ENCODE data around the gene C19orf67.

GRCh38 chr19:14122924-14123323 lies 37.3 kb upstream of the C19orf67 start:
- TF ChIP-seq CTCF (IDR thresholded peaks at IDR 0.05) = no peak
- TF ChIP-seq SIN3A (IDR thresholded peaks at IDR 0.05; ENCODE audit: borderline replicate concordance, insufficient read depth, low read depth, low read length) = no peak
- no peak for TF ChIP-seq POLR2AphosphoS5 (IDR thresholded peaks at IDR 0.05; ENCODE audit: low read depth, low read length)
- TF ChIP-seq, protein P1, sequence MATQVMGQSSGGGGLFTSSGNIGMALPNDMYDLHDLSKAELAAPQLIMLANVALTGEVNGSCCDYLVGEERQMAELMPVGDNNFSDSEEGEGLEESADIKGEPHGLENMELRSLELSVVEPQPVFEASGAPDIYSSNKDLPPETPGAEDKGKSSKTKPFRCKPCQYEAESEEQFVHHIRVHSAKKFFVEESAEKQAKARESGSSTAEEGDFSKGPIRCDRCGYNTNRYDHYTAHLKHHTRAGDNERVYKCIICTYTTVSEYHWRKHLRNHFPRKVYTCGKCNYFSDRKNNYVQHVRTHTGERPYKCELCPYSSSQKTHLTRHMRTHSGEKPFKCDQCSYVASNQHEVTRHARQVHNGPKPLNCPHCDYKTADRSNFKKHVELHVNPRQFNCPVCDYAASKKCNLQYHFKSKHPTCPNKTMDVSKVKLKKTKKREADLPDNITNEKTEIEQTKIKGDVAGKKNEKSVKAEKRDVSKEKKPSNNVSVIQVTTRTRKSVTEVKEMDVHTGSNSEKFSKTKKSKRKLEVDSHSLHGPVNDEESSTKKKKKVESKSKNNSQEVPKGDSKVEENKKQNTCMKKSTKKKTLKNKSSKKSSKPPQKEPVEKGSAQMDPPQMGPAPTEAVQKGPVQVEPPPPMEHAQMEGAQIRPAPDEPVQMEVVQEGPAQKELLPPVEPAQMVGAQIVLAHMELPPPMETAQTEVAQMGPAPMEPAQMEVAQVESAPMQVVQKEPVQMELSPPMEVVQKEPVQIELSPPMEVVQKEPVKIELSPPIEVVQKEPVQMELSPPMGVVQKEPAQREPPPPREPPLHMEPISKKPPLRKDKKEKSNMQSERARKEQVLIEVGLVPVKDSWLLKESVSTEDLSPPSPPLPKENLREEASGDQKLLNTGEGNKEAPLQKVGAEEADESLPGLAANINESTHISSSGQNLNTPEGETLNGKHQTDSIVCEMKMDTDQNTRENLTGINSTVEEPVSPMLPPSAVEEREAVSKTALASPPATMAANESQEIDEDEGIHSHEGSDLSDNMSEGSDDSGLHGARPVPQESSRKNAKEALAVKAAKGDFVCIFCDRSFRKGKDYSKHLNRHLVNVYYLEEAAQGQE (IDR thresholded peaks at IDR 0.05; ENCODE audit: insufficient read depth in 1 of 2, low read depth in 2 of 2, low read length in 1 of 2) = no peak

All from Panc1 (cell line).